Neural crest cell (in vitro differentiated cells): ENCODE results near the gene ITGB4. TPM values are rescaled to one million over a fixed set of nuclear protein-coding genes. Genes with fewer than 3 reads are reported as not detected.

ENCODE experiments used
- DNase-seq: peaks from one replicate; pipeline ENCODE4 v3.0.0; 2021; ENCODE audit warnings: low read depth, mixed read lengths, low spot score
- H3K27ac Mint-ChIP-seq: one replicate; pipeline ENCODE4 v1.8.0; 2021; ENCODE audit warnings: mild to moderate bottlenecking, mixed read lengths; ENCODE audit not compliant: unreplicated experiment
- H3K27me3 Mint-ChIP-seq: 2 replicates; pipeline ENCODE4 v1.8.0; 2021; ENCODE audit warnings: low read depth, mild to moderate bottlenecking, mixed read lengths
- H3K36me3 Mint-ChIP-seq: 2 replicates; pipeline ENCODE4 v1.8.0; 2021; ENCODE audit warnings: low read depth, mild to moderate bottlenecking, mixed read lengths
- H3K4me1 Mint-ChIP-seq: 2 replicates; pipeline ENCODE4 v1.8.0; 2021; ENCODE audit warnings: mixed read lengths
- H3K4me3 Mint-ChIP-seq: one replicate; pipeline ENCODE4 v1.8.0; 2021; ENCODE audit warnings: mild to moderate bottlenecking, mixed read lengths
- H3K9me3 Mint-ChIP-seq: 2 replicates; pipeline ENCODE4 v1.8.0; 2021; ENCODE audit warnings: mixed read lengths
- microRNA-seq: library from miRNA; unstranded; fragments of <30 nt; microRNA quantifications from one replicate; pipeline ENCODE4, GENCODE V29; 2020
- total RNA-seq: library from RNA; stranded (reverse); gene quantifications from 2 replicates; pipeline ENCODE4 v1.2.1, GENCODE V29; 2021
- TF ChIP-seq, protein P1 (sequence below): fragments of 200-600 bp; sonication (generic); conservative IDR thresholded peaks from 2 replicates; pipeline ENCODE4 v1.5.0; 2021; ENCODE audit warnings: antibody characterized with exemption, mild to moderate bottlenecking

The ITGB4 gene
- total RNA-seq, 1 donor from 2014 or later, result 1.4 TPM

DNA sequence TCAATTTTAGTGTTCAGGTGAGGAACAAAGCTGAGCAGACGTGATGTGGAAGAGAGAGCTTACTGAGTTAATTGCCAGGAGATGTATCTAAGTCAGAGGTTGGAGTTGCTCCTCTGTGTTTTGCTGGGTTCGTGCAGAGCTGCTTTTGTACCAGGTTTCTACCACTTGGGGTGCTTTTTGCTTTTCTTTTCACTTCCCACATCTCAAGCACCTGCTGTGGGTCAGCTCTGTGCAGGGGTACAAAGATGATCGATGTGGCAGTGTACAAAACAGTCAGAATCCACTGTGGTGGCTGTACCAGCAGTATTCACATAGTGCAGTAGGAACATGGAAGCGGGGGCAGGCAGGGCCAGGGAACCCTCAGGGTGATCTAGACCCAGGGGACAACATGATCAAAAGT, 78.1 kb downstream of the ITGB4 start:
- no peak for DNase-seq
- Mint-ChIP-seq H3K27ac (no peak overlapping the region), H3K4me1 (no peaks in the 10 kb centered on the region), H3K9me3 (no peaks in the 10 kb centered on the region), H3K36me3 (peaks cover 7% of the 10 kb centered on the region), H3K27me3 (no peaks in the 10 kb centered on the region), H3K4me3 (no peak overlapping the region)
- TF ChIP-seq, protein P1, sequence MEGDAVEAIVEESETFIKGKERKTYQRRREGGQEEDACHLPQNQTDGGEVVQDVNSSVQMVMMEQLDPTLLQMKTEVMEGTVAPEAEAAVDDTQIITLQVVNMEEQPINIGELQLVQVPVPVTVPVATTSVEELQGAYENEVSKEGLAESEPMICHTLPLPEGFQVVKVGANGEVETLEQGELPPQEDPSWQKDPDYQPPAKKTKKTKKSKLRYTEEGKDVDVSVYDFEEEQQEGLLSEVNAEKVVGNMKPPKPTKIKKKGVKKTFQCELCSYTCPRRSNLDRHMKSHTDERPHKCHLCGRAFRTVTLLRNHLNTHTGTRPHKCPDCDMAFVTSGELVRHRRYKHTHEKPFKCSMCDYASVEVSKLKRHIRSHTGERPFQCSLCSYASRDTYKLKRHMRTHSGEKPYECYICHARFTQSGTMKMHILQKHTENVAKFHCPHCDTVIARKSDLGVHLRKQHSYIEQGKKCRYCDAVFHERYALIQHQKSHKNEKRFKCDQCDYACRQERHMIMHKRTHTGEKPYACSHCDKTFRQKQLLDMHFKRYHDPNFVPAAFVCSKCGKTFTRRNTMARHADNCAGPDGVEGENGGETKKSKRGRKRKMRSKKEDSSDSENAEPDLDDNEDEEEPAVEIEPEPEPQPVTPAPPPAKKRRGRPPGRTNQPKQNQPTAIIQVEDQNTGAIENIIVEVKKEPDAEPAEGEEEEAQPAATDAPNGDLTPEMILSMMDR, result no peak

DNA sequence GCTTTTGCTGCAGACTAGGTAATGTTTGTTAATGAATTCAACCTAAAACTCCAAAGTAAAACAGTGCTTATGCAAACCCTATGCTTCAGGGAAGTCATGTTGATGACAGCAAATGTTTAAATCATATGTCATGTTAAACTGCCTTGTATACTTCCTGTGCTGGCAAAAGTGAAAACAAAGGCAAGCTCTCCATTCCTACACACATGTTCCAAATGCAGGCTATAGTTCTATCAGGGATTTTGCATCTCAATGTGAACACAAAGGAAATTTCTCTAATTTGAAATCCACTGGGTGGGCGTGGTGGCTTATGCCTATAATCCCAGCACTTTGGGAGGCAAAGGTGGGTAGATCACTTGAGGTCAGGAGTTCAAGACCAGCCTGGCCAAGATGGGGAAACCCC, 82.6 kb downstream of the ITGB4 start:
- TF ChIP-seq, protein P1, result no peak
- Mint-ChIP-seq H3K4me3 (no peak overlapping the region), H3K9me3 (no peaks in the 10 kb centered on the region), H3K4me1 (no peaks in the 10 kb centered on the region), H3K27ac (no peak overlapping the region), H3K36me3 (peaks cover 2% of the 10 kb centered on the region), H3K27me3 (no peaks in the 10 kb centered on the region)
- no peak for DNase-seq

DNA sequence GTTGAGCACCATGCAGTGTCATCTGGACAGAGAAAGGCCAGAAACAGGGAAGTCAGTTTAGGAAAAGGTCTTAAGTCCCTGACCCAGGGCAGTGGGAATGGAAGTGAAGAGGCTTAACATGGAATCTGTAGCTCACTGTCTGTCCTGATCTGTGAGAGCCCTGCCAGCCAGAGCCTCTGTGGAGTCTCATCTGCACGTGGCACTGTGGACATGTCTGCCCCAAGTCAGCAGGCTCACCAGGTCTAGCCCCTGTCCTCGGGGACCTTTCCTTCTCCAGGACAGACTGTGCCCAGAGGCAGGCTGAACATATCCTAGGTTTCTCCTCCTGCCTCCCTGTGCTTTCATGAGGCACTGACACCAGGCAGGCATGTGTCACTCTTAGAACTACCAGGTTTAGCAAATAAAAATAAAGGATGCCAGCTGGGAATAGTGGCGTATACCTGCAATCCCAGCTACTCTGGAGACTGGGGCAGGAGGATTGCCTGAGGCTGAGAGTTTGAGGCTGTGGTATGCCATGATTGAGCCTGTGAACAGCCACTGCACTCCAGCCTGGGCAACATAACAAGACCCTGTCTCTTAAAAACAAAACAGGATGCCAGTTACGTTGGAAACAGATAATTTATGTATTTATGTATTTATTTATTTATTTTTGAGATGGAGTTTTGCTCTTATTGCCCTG, 85.7 kb downstream of the ITGB4 start:
- Mint-ChIP-seq H3K4me3 (no peak overlapping the region), H3K4me1 (no peaks in the 10 kb centered on the region), H3K9me3 (no peaks in the 10 kb centered on the region), H3K27me3 (no peaks in the 10 kb centered on the region), H3K36me3 (no peaks in the 10 kb centered on the region), H3K27ac (no peak overlapping the region)
- no peak for DNase-seq
- TF ChIP-seq, protein P1, result no peak

Small RNA genes lying within 50 kb of the gene (microRNA-seq; reads per million reads assigned to microRNA genes)
- not detected for gene MIR4738

Other genes with a start within 250 kb of the ITGB4 start
- gene CASKIN2, start 205.9 kb upstream of the ITGB4 start, total RNA-seq, result 42.3 and 44.5 TPM in 2 replicates
- 48.1 and 49.0 TPM in 2 replicates for gene TSEN54, start 204.9 kb upstream of the ITGB4 start, total RNA-seq
- gene LLGL2, start 195.8 kb upstream of the ITGB4 start, total RNA-seq, result 3.4 and 4.3 TPM in 2 replicates
- 23.3 and 23.7 TPM in 2 replicates for gene MYO15B, start 133.7 kb upstream of the ITGB4 start, total RNA-seq
- gene SMIM5, start 88.0 kb upstream of the ITGB4 start, total RNA-seq, result 0.32 TPM in 1 of 2 replicates, not detected in the other
- gene RECQL5, start 54.3 kb upstream of the ITGB4 start, total RNA-seq, result 47.3 and 47.5 TPM in 2 replicates
- 113 and 123 TPM in 2 replicates for gene SAP30BP, start 54.1 kb upstream of the ITGB4 start, total RNA-seq
- gene GALK1, start 43.7 kb downstream of the ITGB4 start, total RNA-seq, result 11.9 and 13.1 TPM in 2 replicates
- 49.3 and 49.4 TPM in 2 replicates for gene UNK, start 63.3 kb downstream of the ITGB4 start, total RNA-seq
- gene UNC13D, start 122.9 kb downstream of the ITGB4 start, total RNA-seq, result 1.1 and 3.1 TPM in 2 replicates
- 49.3 and 53.3 TPM in 2 replicates for gene WBP2, start 133.9 kb downstream of the ITGB4 start, total RNA-seq
- gene TRIM47, start 157.1 kb downstream of the ITGB4 start, total RNA-seq, result 0.91 and 1.9 TPM in 2 replicates
- 23.3 and 27.4 TPM in 2 replicates for gene TRIM65, start 175.5 kb downstream of the ITGB4 start, total RNA-seq
- gene MRPL38, start 183.4 kb downstream of the ITGB4 start, total RNA-seq, result 111 and 115 TPM in 2 replicates
- gene FBF1, start 219.6 kb downstream of the ITGB4 start, total RNA-seq, result 21.7 and 25.9 TPM in 2 replicates